ENCODE measurements around the gene IL3. TPM values are rescaled to one million over a fixed set of nuclear protein-coding genes. Genes with fewer than 3 reads are reported as not detected.

Gene IL3
- total RNA-seq, 1 donor from 2014 or later: not detected

GRCh38 chr5:132071338-132071707, 10.9 kb downstream of the IL3 start:
- ATAC-seq: no peak
- no peak for DNase-seq (ENCODE audit: low spot score)

- ATAC-seq: no peak
- DNase-seq (ENCODE audit: low spot score): no peak
These were observed 11.6 kb downstream of the IL3 start for GRCh38 chr5:132072070-132072469.

DNA sequence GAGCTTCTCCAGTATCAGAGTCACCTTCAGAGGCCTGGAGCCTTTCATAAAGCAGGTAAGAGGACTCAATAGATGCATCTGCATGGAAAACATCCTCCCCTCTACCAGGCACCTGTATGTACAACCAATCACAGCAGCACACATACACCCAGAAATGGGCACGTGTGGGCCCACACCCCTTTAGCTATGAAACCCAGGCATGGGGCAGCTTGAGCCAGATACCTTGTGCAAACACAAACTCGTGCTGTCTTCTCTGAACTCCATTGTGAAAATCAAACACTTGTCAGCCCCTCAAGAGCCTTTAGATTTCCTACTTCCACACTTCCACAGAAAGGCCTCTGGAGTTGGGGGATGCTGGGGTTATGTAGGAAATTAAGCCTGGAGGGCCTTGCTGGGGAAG, 12.1 kb downstream of the IL3 start:
- DNase-seq (ENCODE audit: low spot score) (no peak), ATAC-seq (no peak)

DNA sequence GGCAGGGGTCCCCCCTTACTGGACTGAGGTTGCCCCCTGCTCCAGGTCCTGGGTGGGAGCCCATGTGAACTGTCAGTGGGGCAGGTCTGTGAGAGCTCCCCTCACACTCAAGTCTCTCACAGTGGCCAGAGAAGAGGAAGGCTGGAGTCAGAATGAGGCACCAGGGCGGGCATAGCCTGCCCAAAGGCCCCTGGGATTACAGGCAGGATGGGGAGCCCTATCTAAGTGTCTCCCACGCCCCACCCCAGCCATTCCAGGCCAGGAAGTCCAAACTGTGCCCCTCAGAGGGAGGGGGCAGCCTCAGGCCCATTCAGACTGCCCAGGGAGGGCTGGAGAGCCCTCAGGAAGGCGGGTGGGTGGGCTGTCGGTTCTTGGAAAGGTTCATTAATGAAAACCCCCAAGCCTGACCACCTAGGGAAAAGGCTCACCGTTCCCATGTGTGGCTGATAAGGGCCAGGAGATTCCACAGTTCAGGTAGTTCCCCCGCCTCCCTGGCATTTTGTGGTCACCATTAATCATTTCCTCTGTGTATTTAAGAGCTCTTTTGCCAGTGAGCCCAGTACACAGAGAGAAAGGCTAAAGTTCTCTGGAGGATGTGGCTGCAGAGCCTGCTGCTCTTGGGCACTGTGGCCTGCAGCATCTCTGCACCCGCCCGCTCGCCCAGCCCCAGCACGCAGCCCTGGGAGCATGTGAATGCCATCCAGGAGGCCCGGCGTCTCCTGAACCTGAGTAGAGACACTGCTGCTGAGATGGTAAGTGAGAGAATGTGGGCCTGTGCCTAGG, 13.0 kb downstream of the IL3 start, which contains the start of gene CSF2:
CSF2 (plus strand) TSS at position 559 of the 783 bp plus-strand sequence; CDS start at position 594, 35 bp downstream.
- no peak for DNase-seq (ENCODE audit: low spot score)
- no peak for ATAC-seq

DNA sequence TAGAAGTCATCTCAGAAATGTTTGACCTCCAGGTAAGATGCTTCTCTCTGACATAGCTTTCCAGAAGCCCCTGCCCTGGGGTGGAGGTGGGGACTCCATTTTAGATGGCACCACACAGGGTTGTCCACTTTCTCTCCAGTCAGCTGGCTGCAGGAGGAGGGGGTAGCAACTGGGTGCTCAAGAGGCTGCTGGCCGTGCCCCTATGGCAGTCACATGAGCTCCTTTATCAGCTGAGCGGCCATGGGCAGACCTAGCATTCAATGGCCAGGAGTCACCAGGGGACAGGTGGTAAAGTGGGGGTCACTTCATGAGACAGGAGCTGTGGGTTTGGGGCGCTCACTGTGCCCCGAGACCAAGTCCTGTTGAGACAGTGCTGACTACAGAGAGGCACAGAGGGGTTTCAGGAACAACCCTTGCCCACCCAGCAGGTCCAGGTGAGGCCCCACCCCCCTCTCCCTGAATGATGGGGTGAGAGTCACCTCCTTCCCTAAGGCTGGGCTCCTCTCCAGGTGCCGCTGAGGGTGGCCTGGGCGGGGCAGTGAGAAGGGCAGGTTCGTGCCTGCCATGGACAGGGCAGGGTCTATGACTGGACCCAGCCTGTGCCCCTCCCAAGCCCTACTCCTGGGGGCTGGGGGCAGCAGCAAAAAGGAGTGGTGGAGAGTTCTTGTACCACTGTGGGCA, 13.8 kb downstream of the IL3 start:
- no peak for ATAC-seq
- no peak for DNase-seq (ENCODE audit: low spot score)

- DNase-seq (ENCODE audit: low spot score): no peak
- ATAC-seq: no peak
These were observed 14.6 kb downstream of the IL3 start for GRCh38 chr5:132074772-132075718.

GRCh38 chr5:132075719-132076077, 15.2 kb downstream of the IL3 start:
- ATAC-seq (no peak), DNase-seq (ENCODE audit: low spot score) (no peak)

GRCh38 chr5:132076202-132076830, 15.9 kb downstream of the IL3 start:
- DNase-seq (ENCODE audit: low spot score) (no peak), ATAC-seq (no peak)

DNA sequence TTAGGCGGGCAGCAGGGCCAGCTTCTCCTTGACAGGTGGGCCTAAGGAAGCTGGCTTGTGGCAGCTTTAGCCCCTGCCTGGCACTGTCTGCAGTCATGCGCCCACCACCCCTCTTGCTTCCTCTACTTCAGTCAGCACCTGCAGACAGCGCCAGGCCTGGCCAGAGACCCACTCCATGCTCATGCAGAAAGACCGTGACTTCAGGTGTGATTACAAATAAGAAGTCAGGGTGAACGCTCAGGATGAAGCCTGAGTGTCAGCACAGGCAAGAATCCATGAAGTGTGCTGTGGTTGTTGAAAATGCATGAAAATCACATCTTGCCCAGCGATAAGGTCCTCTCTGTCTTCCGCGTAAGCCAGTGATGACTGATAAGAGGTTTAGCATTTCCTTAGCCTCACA, 16.5 kb downstream of the IL3 start:
- no peak for ATAC-seq
- DNase-seq (ENCODE audit: low spot score): no peak

- no peak for ATAC-seq
- DNase-seq (ENCODE audit: low spot score): no peak
These were observed 18.6 kb downstream of the IL3 start for GRCh38 chr5:132079081-132079480.

DNA sequence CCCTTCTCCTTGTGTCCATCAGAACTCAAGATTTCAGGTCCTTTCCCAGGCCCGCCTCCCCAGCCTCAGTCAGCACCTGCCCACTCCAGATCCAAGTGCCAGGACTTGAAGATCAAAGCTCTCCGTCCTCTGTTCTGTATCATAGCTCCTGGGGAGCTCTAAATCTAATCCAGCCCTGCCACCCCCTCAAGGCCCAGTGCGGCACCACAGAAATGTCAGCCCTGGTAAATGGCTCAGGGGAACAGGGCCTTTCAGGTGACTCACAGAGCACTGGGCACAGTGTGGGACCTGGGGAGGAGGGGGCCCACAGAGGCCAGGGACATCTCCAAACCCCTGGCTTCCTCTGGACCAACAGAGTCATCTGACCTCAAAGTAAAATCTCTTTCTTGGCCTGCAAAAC, 19.2 kb downstream of the IL3 start:
- ATAC-seq (no peak), DNase-seq (ENCODE audit: low spot score) (no peak)

DNA sequence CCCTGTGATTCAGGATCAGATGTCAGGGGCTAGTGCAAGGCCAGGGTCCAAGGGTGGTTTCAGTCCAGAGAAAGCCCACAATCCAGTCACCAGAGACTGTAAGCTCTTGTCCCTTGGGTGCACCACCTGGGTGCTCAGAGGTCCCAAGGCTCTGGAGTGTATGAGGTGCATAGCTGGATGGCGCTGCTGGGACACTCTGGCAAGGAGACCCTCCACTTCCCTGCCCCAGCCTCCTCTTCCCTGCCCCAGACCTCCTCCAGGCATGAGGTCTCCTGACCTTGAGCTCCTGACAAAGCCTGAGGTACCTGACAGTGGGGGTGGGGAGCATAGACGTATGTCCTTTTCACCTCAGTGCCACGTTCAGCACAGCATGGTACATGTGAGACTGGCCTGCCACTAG, 20.1 kb downstream of the IL3 start:
- ATAC-seq: no peak
- DNase-seq (ENCODE audit: low spot score): no peak

- ATAC-seq: no peak
- no peak for DNase-seq (ENCODE audit: low spot score)
These were observed 21.0 kb downstream of the IL3 start for GRCh38 chr5:132081458-132081857.

- ATAC-seq (no peak), DNase-seq (ENCODE audit: low spot score) (no peak)
These were observed 22.0 kb downstream of the IL3 start for GRCh38 chr5:132082329-132083023.

DNA sequence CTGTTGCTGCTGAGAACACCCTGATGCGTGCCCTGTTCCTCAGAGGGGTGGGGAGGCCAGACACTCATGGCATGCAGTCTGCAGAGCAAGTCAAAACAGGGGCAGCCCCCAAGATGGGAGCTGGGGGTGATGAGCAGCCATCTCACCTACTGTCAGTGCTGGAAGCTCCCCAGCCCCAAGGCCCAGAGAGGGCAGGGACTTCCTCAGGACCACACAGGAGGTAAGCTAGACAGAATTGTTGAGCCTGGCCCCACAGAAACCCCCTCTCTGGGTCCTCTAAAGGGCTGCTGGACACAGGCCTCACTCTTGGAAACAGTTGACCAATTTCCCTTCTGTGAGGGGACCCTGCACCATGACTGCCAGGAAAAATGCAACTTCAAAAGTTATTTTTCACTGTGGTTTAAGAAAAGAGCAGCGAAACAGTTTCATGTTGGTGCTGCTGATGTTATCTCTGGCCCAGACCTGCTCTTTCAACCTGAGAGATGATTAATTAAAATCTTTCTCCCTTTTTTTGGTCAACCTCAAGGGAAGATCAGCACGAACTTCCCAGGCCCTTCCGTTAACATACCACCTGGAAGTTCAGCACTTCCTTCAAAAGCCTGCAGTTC, 22.7 kb downstream of the IL3 start:
- DNase-seq (ENCODE audit: low spot score): no peak

GRCh38 chr5:132085686-132086085, 25.2 kb downstream of the IL3 start:
- ATAC-seq (no peak), DNase-seq (ENCODE audit: low spot score) (no peak)

More for the DNA sequence above, 22.7 kb downstream of the IL3 start:
- no peak for ATAC-seq

GRCh38 chr5:132086277-132086794, 25.9 kb downstream of the IL3 start:
- ATAC-seq (peak; percentile 79), DNase-seq (ENCODE audit: low spot score) (peak; percentile 58)

DNA sequence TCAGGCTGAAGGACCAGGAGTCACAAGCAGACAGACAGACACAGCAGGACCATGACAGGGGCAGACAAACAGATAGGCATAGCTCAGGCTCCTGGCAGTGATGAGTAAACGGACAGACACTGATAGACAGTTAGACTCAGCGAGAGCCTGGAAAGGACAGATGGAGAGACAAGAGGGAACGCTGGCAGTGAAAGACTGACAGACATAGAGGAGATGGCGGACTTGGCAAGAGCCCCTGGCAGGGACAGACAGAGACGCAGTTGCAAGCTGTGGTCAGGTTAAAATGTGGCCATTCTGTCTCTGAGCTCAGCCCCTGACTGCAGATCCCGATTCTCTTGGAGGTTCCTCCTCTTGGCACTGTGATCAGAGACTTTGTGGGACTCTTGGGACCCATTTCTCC, 26.7 kb downstream of the IL3 start:
- no peak for DNase-seq (ENCODE audit: low spot score)
- ATAC-seq: no peak

GRCh38 chr5:132087661-132088060, 27.2 kb downstream of the IL3 start:
- no peak for DNase-seq (ENCODE audit: low spot score)

DNA sequence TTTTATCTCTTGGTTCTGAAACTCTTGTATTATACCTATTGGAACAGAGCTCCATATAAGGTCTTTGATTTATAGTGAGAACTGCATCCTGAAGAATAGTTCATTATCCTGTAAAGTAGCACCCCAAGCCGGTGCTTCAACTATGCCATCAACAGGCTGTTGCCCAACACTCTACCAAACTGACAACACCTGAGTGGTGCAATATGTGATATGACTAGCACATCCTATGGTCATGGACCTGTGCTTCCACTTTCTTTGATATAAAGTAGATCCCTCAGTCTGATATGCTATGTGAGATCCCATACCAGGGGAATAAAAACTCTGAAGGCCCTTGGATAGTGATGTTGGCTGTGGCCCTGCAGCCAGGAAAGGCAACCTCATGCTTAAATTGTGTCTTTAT, 28.9 kb downstream of the IL3 start:
- no peak for ATAC-seq
- DNase-seq (ENCODE audit: low spot score): no peak

More at GRCh38 chr5:132087661-132088060, 27.2 kb downstream of the IL3 start:
- no peak for ATAC-seq

Data from left lobe of liver (tissue), 2 donors.